ENCODE results near the gene PLAAT3.
"Not testable (repeated sequence)": the region's sequence is repeated elsewhere in the genome, so short reads cannot be mapped to it uniquely, and the experiment has no call there.

GRCh38 chr11:63578882-63579281 lies 35.4 kb downstream of the PLAAT3 start:
- not testable (repeated sequence) for TF ChIP-seq CTCF (IDR thresholded peaks at IDR 0.05; ENCODE audit: low read length); EZH2 (IDR thresholded peaks at IDR 0.05; ENCODE audit: borderline replicate concordance, low read length)
